ENCODE results near the gene LDB3. TPM values are rescaled to one million over a fixed set of nuclear protein-coding genes. Genes with fewer than 3 reads are reported as not detected.

Gene LDB3
- total and polyA plus RNA-seq, 9 of the 15 experiments (the other 6 are each of a cell fraction or from before 2014, with no cell fraction given), result 0.03 TPM; not detected in 8

DNA sequence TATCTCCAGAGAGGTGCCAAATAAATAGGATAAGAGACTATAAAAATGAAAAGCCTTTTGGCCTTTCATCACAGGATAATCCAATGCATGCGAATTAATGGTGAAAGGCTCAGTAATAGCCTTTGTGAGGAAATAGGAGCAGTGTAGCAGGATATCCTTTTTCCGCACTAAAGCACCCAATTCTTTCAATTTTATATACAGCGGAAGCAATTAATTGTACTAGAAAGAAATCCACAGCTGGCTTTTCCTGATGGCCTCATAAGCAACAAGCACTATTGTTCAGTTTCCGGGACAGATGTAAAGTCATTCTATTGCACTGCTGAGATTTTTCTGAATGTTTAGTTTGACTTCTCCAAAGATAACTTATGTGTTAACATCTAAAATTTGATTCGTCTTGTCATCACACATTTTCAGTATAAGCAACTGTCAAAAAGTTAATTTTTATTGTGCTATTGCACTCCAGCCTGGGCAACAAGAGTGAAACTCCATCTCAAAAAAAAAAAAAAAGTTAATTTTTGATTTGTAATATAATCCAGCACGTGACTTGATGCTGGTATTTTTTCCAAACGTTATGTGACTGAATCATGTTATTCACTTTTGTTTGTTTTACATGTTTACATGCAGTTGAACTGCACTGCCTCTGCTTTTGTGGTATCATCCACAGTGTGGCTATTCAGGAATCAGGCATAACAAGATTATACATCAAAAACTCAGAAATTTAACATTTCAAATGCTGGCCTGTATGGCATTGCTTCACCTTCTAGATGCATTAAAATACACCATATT, 79.7 kb downstream of the LDB3 start (continued):
- TF ChIP-seq HNRNPH1 (optimal IDR thresholded peaks at IDR 0.05; ENCODE audit: low read depth, low read length) (no peak), RUNX1 (IDR thresholded peaks at IDR 0.05; ENCODE audit: low read depth) (no peak), ZBTB8A (IDR thresholded peaks at IDR 0.05; ENCODE audit: partially characterized antibody) (no peak), ATF7 (IDR thresholded peaks at IDR 0.05) (no peak), ZNF354B (CRISPR knock-in tag; IDR thresholded peaks at IDR 0.05) (no peak), NR2C1 (IDR thresholded peaks at IDR 0.05) (no peak), NR2C1 (tag; IDR thresholded peaks at IDR 0.05) (no peak)
- TF ChIP-seq, protein P1, sequence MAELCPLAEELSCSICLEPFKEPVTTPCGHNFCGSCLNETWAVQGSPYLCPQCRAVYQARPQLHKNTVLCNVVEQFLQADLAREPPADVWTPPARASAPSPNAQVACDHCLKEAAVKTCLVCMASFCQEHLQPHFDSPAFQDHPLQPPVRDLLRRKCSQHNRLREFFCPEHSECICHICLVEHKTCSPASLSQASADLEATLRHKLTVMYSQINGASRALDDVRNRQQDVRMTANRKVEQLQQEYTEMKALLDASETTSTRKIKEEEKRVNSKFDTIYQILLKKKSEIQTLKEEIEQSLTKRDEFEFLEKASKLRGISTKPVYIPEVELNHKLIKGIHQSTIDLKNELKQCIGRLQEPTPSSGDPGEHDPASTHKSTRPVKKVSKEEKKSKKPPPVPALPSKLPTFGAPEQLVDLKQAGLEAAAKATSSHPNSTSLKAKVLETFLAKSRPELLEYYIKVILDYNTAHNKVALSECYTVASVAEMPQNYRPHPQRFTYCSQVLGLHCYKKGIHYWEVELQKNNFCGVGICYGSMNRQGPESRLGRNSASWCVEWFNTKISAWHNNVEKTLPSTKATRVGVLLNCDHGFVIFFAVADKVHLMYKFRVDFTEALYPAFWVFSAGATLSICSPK (IDR thresholded peaks at IDR 0.05; ENCODE audit: borderline replicate concordance), result no peak
- TF ChIP-seq, protein P2, sequence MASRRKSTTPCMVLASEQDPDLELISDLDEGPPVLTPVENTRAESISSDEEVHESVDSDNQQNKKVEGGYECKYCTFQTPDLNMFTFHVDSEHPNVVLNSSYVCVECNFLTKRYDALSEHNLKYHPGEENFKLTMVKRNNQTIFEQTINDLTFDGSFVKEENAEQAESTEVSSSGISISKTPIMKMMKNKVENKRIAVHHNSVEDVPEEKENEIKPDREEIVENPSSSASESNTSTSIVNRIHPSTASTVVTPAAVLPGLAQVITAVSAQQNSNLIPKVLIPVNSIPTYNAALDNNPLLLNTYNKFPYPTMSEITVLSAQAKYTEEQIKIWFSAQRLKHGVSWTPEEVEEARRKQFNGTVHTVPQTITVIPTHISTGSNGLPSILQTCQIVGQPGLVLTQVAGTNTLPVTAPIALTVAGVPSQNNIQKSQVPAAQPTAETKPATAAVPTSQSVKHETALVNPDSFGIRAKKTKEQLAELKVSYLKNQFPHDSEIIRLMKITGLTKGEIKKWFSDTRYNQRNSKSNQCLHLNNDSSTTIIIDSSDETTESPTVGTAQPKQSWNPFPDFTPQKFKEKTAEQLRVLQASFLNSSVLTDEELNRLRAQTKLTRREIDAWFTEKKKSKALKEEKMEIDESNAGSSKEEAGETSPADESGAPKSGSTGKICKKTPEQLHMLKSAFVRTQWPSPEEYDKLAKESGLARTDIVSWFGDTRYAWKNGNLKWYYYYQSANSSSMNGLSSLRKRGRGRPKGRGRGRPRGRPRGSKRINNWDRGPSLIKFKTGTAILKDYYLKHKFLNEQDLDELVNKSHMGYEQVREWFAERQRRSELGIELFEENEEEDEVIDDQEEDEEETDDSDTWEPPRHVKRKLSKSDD (conservative IDR thresholded peaks at IDR 0.05; ENCODE audit: low read length), result no peak
- TF ChIP-seq, protein P3, sequence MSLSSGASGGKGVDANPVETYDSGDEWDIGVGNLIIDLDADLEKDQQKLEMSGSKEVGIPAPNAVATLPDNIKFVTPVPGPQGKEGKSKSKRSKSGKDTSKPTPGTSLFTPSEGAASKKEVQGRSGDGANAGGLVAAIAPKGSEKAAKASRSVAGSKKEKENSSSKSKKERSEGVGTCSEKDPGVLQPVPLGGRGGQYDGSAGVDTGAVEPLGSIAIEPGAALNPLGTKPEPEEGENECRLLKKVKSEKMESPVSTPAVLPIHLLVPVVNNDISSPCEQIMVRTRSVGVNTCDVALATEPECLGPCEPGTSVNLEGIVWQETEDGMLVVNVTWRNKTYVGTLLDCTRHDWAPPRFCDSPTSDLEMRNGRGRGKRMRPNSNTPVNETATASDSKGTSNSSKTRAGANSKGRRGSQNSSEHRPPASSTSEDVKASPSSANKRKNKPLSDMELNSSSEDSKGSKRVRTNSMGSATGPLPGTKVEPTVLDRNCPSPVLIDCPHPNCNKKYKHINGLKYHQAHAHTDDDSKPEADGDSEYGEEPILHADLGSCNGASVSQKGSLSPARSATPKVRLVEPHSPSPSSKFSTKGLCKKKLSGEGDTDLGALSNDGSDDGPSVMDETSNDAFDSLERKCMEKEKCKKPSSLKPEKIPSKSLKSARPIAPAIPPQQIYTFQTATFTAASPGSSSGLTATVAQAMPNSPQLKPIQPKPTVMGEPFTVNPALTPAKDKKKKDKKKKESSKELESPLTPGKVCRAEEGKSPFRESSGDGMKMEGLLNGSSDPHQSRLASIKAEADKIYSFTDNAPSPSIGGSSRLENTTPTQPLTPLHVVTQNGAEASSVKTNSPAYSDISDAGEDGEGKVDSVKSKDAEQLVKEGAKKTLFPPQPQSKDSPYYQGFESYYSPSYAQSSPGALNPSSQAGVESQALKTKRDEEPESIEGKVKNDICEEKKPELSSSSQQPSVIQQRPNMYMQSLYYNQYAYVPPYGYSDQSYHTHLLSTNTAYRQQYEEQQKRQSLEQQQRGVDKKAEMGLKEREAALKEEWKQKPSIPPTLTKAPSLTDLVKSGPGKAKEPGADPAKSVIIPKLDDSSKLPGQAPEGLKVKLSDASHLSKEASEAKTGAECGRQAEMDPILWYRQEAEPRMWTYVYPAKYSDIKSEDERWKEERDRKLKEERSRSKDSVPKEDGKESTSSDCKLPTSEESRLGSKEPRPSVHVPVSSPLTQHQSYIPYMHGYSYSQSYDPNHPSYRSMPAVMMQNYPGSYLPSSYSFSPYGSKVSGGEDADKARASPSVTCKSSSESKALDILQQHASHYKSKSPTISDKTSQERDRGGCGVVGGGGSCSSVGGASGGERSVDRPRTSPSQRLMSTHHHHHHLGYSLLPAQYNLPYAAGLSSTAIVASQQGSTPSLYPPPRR (CRISPR knock-in tag; IDR thresholded peaks at IDR 0.05; ENCODE audit: borderline replicate concordance), result no peak
- TF ChIP-seq, protein P4, sequence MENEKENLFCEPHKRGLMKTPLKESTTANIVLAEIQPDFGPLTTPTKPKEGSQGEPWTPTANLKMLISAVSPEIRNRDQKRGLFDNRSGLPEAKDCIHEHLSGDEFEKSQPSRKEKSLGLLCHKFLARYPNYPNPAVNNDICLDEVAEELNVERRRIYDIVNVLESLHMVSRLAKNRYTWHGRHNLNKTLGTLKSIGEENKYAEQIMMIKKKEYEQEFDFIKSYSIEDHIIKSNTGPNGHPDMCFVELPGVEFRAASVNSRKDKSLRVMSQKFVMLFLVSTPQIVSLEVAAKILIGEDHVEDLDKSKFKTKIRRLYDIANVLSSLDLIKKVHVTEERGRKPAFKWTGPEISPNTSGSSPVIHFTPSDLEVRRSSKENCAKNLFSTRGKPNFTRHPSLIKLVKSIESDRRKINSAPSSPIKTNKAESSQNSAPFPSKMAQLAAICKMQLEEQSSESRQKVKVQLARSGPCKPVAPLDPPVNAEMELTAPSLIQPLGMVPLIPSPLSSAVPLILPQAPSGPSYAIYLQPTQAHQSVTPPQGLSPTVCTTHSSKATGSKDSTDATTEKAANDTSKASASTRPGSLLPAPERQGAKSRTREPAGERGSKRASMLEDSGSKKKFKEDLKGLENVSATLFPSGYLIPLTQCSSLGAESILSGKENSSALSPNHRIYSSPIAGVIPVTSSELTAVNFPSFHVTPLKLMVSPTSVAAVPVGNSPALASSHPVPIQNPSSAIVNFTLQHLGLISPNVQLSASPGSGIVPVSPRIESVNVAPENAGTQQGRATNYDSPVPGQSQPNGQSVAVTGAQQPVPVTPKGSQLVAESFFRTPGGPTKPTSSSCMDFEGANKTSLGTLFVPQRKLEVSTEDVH (IDR thresholded peaks at IDR 0.05; ENCODE audit: low read depth, partially characterized antibody), result no peak
